Measurements from ENCODE around the gene RNF138.

The RNF138 gene

DNA sequence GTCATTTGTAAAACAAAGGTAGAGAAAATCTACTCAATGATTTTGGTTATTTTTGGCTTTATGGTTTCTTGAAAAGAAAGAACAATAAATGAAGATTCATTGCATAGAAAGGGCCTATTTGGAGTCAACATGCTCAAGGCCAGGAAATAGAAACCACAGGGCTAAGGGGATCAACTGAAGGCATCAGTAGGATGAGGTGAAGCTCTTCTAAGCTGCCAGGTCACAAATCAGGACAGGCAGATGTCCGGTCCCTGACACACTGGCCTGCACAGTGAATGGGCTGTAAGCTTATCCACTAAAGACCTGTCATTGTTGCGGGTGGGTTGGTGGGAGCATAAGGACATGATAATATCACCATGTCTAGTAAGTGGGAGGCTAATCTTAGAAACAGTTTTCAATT is 31.6 kb upstream of the RNF138 start:
- no peaks in the 10 kb centered on the region for H3K4me1 ChIP-seq (ENCODE audit: control insufficient read depth, low read length)
- no peak overlapping the region for H3K4me3 ChIP-seq (ENCODE audit: low read length)
- no peak for TF ChIP-seq EZH2phosphoT487 (IDR thresholded peaks at IDR 0.05; ENCODE audit: borderline replicate concordance, low read length)
- TF ChIP-seq, protein P1, sequence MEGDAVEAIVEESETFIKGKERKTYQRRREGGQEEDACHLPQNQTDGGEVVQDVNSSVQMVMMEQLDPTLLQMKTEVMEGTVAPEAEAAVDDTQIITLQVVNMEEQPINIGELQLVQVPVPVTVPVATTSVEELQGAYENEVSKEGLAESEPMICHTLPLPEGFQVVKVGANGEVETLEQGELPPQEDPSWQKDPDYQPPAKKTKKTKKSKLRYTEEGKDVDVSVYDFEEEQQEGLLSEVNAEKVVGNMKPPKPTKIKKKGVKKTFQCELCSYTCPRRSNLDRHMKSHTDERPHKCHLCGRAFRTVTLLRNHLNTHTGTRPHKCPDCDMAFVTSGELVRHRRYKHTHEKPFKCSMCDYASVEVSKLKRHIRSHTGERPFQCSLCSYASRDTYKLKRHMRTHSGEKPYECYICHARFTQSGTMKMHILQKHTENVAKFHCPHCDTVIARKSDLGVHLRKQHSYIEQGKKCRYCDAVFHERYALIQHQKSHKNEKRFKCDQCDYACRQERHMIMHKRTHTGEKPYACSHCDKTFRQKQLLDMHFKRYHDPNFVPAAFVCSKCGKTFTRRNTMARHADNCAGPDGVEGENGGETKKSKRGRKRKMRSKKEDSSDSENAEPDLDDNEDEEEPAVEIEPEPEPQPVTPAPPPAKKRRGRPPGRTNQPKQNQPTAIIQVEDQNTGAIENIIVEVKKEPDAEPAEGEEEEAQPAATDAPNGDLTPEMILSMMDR (IDR thresholded peaks at IDR 0.05; ENCODE audit: low read depth, low read length, poor library complexity, severe bottlenecking) = no peak
- H3F3A ChIP-seq (ENCODE audit: control insufficient read depth, insufficient read depth) = no peaks in the 10 kb centered on the region
- H4K20me1 ChIP-seq (ENCODE audit: control insufficient read depth, insufficient read depth, low read depth, low read length) = no peaks in the 10 kb centered on the region
- H3K4me2 ChIP-seq (ENCODE audit: low read length) = no peak overlapping the region
- no peaks in the 10 kb centered on the region for H3K9me3 ChIP-seq (ENCODE audit: control insufficient read depth, insufficient read depth, low read length)
- H3K9me2 ChIP-seq (replicated peaks; ENCODE audit: control insufficient read depth, low read length) = no peaks in the 10 kb centered on the region
- 0 out of 2 replicates have a peak, but pooled peaks cover 3% of the 10 kb centered on the region for H3K27me3 ChIP-seq (ENCODE audit: control insufficient read depth, low read length)
- no peak overlapping the region for H3K27ac ChIP-seq (ENCODE audit: low read depth, low read length)
- no peaks in the 10 kb centered on the region for H3K36me3 ChIP-seq (ENCODE audit: control insufficient read depth, low read length)
- no peaks in the 10 kb centered on the region for H3K79me2 ChIP-seq (ENCODE audit: control insufficient read depth, low read length)

DNA sequence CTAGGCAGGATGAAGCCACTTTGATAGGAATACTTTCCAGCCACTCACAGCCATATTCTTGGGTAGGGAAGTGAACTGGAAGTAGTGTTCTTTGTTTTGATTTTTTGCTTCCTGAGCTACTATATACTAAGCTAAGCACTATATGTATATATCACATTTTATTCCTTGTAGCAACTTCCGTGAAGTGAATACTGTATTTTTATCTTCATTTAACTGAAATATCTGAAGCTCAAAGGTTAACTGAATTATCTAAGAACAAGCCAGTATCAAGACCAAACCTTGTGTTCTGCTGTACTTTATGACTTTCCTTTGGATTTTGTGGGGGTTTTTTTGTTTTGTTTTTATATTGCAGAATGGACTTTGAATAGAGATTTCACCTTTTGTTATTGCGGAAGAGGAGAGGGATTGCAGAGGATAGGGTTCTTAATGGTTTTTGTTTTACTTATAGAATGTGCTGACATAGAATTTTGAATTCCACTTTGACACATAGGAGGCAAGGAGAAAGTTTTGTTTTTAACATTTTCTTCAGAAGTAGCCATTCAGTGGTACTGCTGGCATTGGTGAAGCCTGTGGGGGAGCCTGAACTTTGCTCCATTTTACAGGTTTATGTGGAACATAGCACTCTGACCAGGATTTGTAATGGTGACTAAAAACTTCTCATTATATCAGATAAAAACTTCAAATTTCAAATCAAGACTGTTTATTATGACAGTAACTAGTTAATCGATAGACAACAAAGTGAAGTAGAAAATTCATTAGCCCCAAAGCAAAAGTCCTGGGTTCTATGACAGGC is 24.1 kb upstream of the RNF138 start:
- H3K79me2 ChIP-seq (ENCODE audit: control insufficient read depth, low read length) = no peaks in the 10 kb centered on the region
- H4K20me1 ChIP-seq (ENCODE audit: control insufficient read depth, insufficient read depth, low read depth, low read length) = no peaks in the 10 kb centered on the region
- H3K4me2 ChIP-seq (ENCODE audit: low read length) = no peak overlapping the region
- no peaks in the 10 kb centered on the region for H3K36me3 ChIP-seq (ENCODE audit: control insufficient read depth, low read length)
- H3K27ac ChIP-seq (ENCODE audit: low read depth, low read length) = no peak overlapping the region
- no peak overlapping the region for H3K4me3 ChIP-seq (ENCODE audit: low read length)
- no peaks in the 10 kb centered on the region for H3K4me1 ChIP-seq (ENCODE audit: control insufficient read depth, low read length)
- no peaks in the 10 kb centered on the region for H3F3A ChIP-seq (ENCODE audit: control insufficient read depth, insufficient read depth)
- no peak for TF ChIP-seq EZH2phosphoT487 (IDR thresholded peaks at IDR 0.05; ENCODE audit: borderline replicate concordance, low read length)
- TF ChIP-seq, protein P1 (IDR thresholded peaks at IDR 0.05; ENCODE audit: low read depth, low read length, poor library complexity, severe bottlenecking) = no peak
- H3K27me3 ChIP-seq (ENCODE audit: control insufficient read depth, low read length) = no peaks in the 10 kb centered on the region
- H3K9me3 ChIP-seq (ENCODE audit: control insufficient read depth, insufficient read depth, low read length) = no peaks in the 10 kb centered on the region
- H3K9me2 ChIP-seq (replicated peaks; ENCODE audit: control insufficient read depth, low read length) = no peaks in the 10 kb centered on the region

DNA sequence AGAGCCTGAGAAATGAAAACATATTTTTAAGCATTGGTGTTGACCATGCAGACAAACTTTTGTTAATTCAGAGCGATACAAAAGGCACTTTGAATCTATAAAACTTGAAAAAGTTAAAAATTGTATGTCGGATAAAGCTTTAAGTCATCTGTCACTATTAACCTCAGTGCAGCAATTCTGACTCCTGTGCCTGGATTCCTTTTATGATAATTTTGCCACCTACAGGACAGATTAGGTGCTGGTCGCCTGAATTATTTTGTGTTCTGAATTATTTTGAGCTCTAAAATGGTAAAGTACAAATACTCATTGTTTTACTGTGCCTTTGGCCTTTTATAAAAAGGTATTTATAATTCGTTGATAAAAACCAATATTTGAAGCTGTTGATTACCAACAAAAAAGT is 19.4 kb upstream of the RNF138 start:
- H3K36me3 ChIP-seq (ENCODE audit: control insufficient read depth, low read length) = no peaks in the 10 kb centered on the region
- TF ChIP-seq, protein P1 (IDR thresholded peaks at IDR 0.05; ENCODE audit: low read depth, low read length, poor library complexity, severe bottlenecking) = peak; percentile 60
- TF ChIP-seq EZH2phosphoT487 (IDR thresholded peaks at IDR 0.05; ENCODE audit: borderline replicate concordance, low read length) = no peak
- no peaks in the 10 kb centered on the region for H3K9me2 ChIP-seq (replicated peaks; ENCODE audit: control insufficient read depth, low read length)
- no peaks in the 10 kb centered on the region for H4K20me1 ChIP-seq (ENCODE audit: control insufficient read depth, insufficient read depth, low read depth, low read length)
- H3K4me1 ChIP-seq (ENCODE audit: control insufficient read depth, low read length) = no peaks in the 10 kb centered on the region
- H3K9me3 ChIP-seq (ENCODE audit: control insufficient read depth, insufficient read depth, low read length) = no peaks in the 10 kb centered on the region
- no peak overlapping the region for H3K4me2 ChIP-seq (ENCODE audit: low read length)
- no peak overlapping the region for H3K4me3 ChIP-seq (ENCODE audit: low read length)
- H3K27ac ChIP-seq (ENCODE audit: low read depth, low read length) = no peak overlapping the region
- H3K79me2 ChIP-seq (ENCODE audit: control insufficient read depth, low read length) = no peaks in the 10 kb centered on the region
- H3K27me3 ChIP-seq (ENCODE audit: control insufficient read depth, low read length) = peaks cover 3% of the 10 kb centered on the region; the same call in 1 of the 2 replicates
- H3F3A ChIP-seq (ENCODE audit: control insufficient read depth, insufficient read depth) = no peaks in the 10 kb centered on the region
